T-helper 1 cell treated with Interleukin-12 subunit alpha and Interleukin-12 subunit beta and Interleukin-4 antibody, amounts not matched to agents 30 μg/mL and 1 μg/mL, for 36 hours (primary cell): Measurements from ENCODE around the gene ZMAT5.
"Not testable (repeated sequence)": the region's sequence is repeated elsewhere in the genome, so short reads cannot be mapped to it uniquely, and the experiment has no call there.

Source experiments
- H3K27ac Mint-ChIP-seq: one replicate; pipeline ENCODE4 v1.8.0; 2021; ENCODE audit warnings: mild to moderate bottlenecking, mixed read lengths
- H3K27me3 Mint-ChIP-seq: one replicate; pipeline ENCODE4 v1.8.0; 2021; ENCODE audit warnings: low read depth, mixed read lengths
- H3K36me3 Mint-ChIP-seq: one replicate; pipeline ENCODE4 v1.8.0; 2021; ENCODE audit warnings: low read depth, mixed read lengths
- H3K4me1 Mint-ChIP-seq: one replicate; pipeline ENCODE4 v1.8.0; 2021; ENCODE audit warnings: low read depth, mixed read lengths
- H3K4me3 Mint-ChIP-seq: one replicate; pipeline ENCODE4 v1.8.0; 2021; ENCODE audit warnings: mild to moderate bottlenecking, moderate library complexity, mixed read lengths
- H3K9me3 Mint-ChIP-seq: one replicate; pipeline ENCODE4 v1.8.0; 2021; ENCODE audit warnings: mixed read lengths

ZMAT5 gene

GRCh38 chr22:29773233-29773632, 6.4 kb upstream of the ZMAT5 start:
- H3K36me3 Mint-ChIP-seq, result peaks cover 14% of the 10 kb centered on the region
- no peak overlapping the region for H3K4me3 Mint-ChIP-seq
- H3K27ac Mint-ChIP-seq, result no peak overlapping the region
- H3K27me3 Mint-ChIP-seq, result no peaks in the 10 kb centered on the region
- H3K9me3 Mint-ChIP-seq, result no peaks in the 10 kb centered on the region
- H3K4me1 Mint-ChIP-seq, result peaks cover 5% of the 10 kb centered on the region

GRCh38 chr22:29772170-29772641, 5.4 kb upstream of the ZMAT5 start:
- H3K27ac Mint-ChIP-seq, result no peak overlapping the region
- no peaks in the 10 kb centered on the region for H3K9me3 Mint-ChIP-seq
- no peak overlapping the region for H3K4me3 Mint-ChIP-seq
- H3K27me3 Mint-ChIP-seq, result no peaks in the 10 kb centered on the region
- peaks cover 20% of the 10 kb centered on the region for H3K36me3 Mint-ChIP-seq
- peaks cover 10% of the 10 kb centered on the region for H3K4me1 Mint-ChIP-seq

GRCh38 chr22:29769723-29770321, 3.0 kb upstream of the ZMAT5 start:
- Mint-ChIP-seq H3K4me3 (no peak overlapping the region), H3K4me1 (peaks cover 19% of the 10 kb centered on the region), H3K9me3 (no peaks in the 10 kb centered on the region), H3K27me3 (no peaks in the 10 kb centered on the region), H3K27ac (no peak overlapping the region), H3K36me3 (peaks cover 22% of the 10 kb centered on the region)

GRCh38 chr22:29768052-29768693, 1.4 kb upstream of the ZMAT5 start:
- H3K27me3 Mint-ChIP-seq, result no peaks in the 10 kb centered on the region
- H3K27ac Mint-ChIP-seq, result peak overlapping the region; percentile 92
- peaks cover 23% of the 10 kb centered on the region for H3K4me1 Mint-ChIP-seq
- H3K36me3 Mint-ChIP-seq, result peaks cover 22% of the 10 kb centered on the region
- H3K9me3 Mint-ChIP-seq, result no peaks in the 10 kb centered on the region
- peak overlapping the region; percentile 97 for H3K4me3 Mint-ChIP-seq

GRCh38 chr22:29767171-29768051, 604 bp upstream of the ZMAT5 start, which contains the start of gene UQCR10:
TSS of gene UQCR10 (plus strand) at chr22:29767369. CDS start at chr22:29767399, 30 bp downstream.
- Mint-ChIP-seq H3K27me3 (no peaks in the 10 kb centered on the region), H3K27ac (peak within 1 kb of the TSS; percentile 92), H3K9me3 (no peaks in the 10 kb centered on the region), H3K4me3 (peak within 1 kb of the TSS; percentile 97), H3K36me3 (peaks cover 22% of the 10 kb centered on the region), H3K4me1 (peaks cover 23% of the 10 kb centered on the region)

GRCh38 chr22:29765905-29766631, 739 bp downstream of the ZMAT5 start:
- H3K4me1 Mint-ChIP-seq, result peaks cover 23% of the 10 kb centered on the region
- no peaks in the 10 kb centered on the region for H3K9me3 Mint-ChIP-seq

GRCh38 chr22:29762263-29762662, 4.5 kb downstream of the ZMAT5 start:
- Mint-ChIP-seq H3K9me3 (no peaks in the 10 kb centered on the region), H3K4me3 (no peak overlapping the region), H3K27me3 (no peaks in the 10 kb centered on the region), H3K4me1 (peaks cover 13% of the 10 kb centered on the region), H3K27ac (no peak overlapping the region), H3K36me3 (peaks cover 2% of the 10 kb centered on the region)

More at GRCh38 chr22:29765905-29766631, 739 bp downstream of the ZMAT5 start:
- Mint-ChIP-seq H3K27me3 (no peaks in the 10 kb centered on the region), H3K27ac (peak overlapping the region; percentile 92), H3K4me3 (peak overlapping the region; percentile 97), H3K36me3 (peaks cover 22% of the 10 kb centered on the region)

- H3K4me3 Mint-ChIP-seq, result no peak overlapping the region
- no peaks in the 10 kb centered on the region for H3K9me3 Mint-ChIP-seq
- H3K4me1 Mint-ChIP-seq, result no peaks in the 10 kb centered on the region
- H3K36me3 Mint-ChIP-seq, result no peaks in the 10 kb centered on the region
- no peak overlapping the region for H3K27ac Mint-ChIP-seq
- H3K27me3 Mint-ChIP-seq, result no peaks in the 10 kb centered on the region
Observed at GRCh38 chr22:29758959-29759358, 7.8 kb downstream of the ZMAT5 start.

- Mint-ChIP-seq H3K27me3 (no peaks in the 10 kb centered on the region), H3K9me3 (no peaks in the 10 kb centered on the region), H3K27ac (no peak overlapping the region), H3K4me3 (no peak overlapping the region), H3K36me3 (no peaks in the 10 kb centered on the region), H3K4me1 (no peaks in the 10 kb centered on the region)
Observed at GRCh38 chr22:29758068-29758622, 8.7 kb downstream of the ZMAT5 start.

- H3K27ac Mint-ChIP-seq, result no peak overlapping the region
- H3K4me3 Mint-ChIP-seq, result no peak overlapping the region
- H3K9me3 Mint-ChIP-seq, result no peaks in the 10 kb centered on the region
- H3K36me3 Mint-ChIP-seq, result no peaks in the 10 kb centered on the region
- H3K27me3 Mint-ChIP-seq, result no peaks in the 10 kb centered on the region
- no peaks in the 10 kb centered on the region for H3K4me1 Mint-ChIP-seq
Observed at GRCh38 chr22:29757096-29757495, 9.7 kb downstream of the ZMAT5 start.

- Mint-ChIP-seq H3K4me1 (no peaks in the 10 kb centered on the region), H3K9me3 (no peaks in the 10 kb centered on the region), H3K27me3 (no peaks in the 10 kb centered on the region), H3K27ac (no peak overlapping the region), H3K36me3 (no peaks in the 10 kb centered on the region), H3K4me3 (no peak overlapping the region)
Observed at GRCh38 chr22:29756341-29756740, 10.5 kb downstream of the ZMAT5 start.

- Mint-ChIP-seq H3K27me3 (no peaks in the 10 kb centered on the region), H3K9me3 (no peaks in the 10 kb centered on the region), H3K4me3 (no peak overlapping the region), H3K4me1 (peaks cover 3% of the 10 kb centered on the region), H3K36me3 (no peaks in the 10 kb centered on the region), H3K27ac (no peak overlapping the region)
Observed at GRCh38 chr22:29755889-29756288, 10.9 kb downstream of the ZMAT5 start.

GRCh38 chr22:29754658-29755395, 12.0 kb downstream of the ZMAT5 start:
- H3K27me3 Mint-ChIP-seq, H3K4me3 Mint-ChIP-seq, H3K27ac Mint-ChIP-seq, H3K36me3 Mint-ChIP-seq, H3K9me3 Mint-ChIP-seq: not testable (repeated sequence)
- peaks cover 12% of the 10 kb centered on the region for H3K4me1 Mint-ChIP-seq
